ENCODE data around the gene SH3D19. TPM values are rescaled to one million over a fixed set of nuclear protein-coding genes. Genes with fewer than 3 reads are reported as not detected.
A peak's percentile ranks its signal among the peaks of the same experiment; 100 is the strongest.

SH3D19 gene
- total RNA-seq, 1 experiment from 2014 or later: 29.7 TPM

DNA sequence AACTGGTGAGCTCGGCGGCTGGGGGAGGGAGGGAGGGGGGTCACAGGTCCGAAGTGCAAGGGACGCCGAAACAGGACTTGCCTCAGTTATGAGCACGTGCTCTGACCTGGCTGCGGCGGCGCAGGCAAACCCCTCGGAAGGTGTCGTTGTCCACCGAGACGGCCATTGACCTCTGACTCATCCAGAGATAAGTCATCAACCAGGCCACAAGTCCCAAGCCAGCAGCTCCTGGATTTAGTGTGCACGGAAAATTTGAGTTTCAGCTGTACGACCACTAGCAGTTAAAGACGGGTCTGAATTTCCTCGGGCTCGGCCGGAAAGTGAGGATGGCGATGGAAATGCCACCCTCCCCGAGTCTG is 674 bp downstream of the SH3D19 start:
- no peaks in the 10 kb centered on the region for H3K27me3 ChIP-seq (ENCODE audit: insufficient read depth, low read length)
- no peaks in the 10 kb centered on the region; a peak in 1 of 5 replicates for H3K9me3 Mint-ChIP-seq
- no peak overlapping the region for H2BK120ac ChIP-seq (ENCODE audit: low read depth, low read length, poor library complexity, severe bottlenecking)
- no peak overlapping the region for H3T11ph ChIP-seq (ENCODE audit: low read length)
- H3K23ac ChIP-seq (ENCODE audit: insufficient read length, low read depth, low read length): no peak overlapping the region
- H3K4me3 Mint-ChIP-seq: peak overlapping the region; percentile 68 to 90
- no peak overlapping the region for H4K91ac ChIP-seq (ENCODE audit: insufficient read length, low read depth, low read length)
- H3K23me2 ChIP-seq (ENCODE audit: insufficient read length, low read depth, low read length, poor library complexity, severe bottlenecking): peaks cover 7% of the 10 kb centered on the region
- H2BK12ac ChIP-seq (ENCODE audit: insufficient read length, low read depth, low read length): no peak overlapping the region
- H4K5ac ChIP-seq (ENCODE audit: insufficient read length, low read depth, low read length): no peak overlapping the region
- TF ChIP-seq, protein P1, sequence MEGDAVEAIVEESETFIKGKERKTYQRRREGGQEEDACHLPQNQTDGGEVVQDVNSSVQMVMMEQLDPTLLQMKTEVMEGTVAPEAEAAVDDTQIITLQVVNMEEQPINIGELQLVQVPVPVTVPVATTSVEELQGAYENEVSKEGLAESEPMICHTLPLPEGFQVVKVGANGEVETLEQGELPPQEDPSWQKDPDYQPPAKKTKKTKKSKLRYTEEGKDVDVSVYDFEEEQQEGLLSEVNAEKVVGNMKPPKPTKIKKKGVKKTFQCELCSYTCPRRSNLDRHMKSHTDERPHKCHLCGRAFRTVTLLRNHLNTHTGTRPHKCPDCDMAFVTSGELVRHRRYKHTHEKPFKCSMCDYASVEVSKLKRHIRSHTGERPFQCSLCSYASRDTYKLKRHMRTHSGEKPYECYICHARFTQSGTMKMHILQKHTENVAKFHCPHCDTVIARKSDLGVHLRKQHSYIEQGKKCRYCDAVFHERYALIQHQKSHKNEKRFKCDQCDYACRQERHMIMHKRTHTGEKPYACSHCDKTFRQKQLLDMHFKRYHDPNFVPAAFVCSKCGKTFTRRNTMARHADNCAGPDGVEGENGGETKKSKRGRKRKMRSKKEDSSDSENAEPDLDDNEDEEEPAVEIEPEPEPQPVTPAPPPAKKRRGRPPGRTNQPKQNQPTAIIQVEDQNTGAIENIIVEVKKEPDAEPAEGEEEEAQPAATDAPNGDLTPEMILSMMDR (conservative IDR thresholded peaks at IDR 0.05): no peak
- H3K4me2 ChIP-seq (ENCODE audit: insufficient read depth, insufficient read length, low read length): peak overlapping the region; percentile 46
- no peak overlapping the region for H2AK5ac ChIP-seq (ENCODE audit: insufficient read length, low read length)
- H3K4me1 ChIP-seq (ENCODE audit: insufficient read depth, low read length): peaks cover 2% of the 10 kb centered on the region; the same call in 1 of the 2 replicates
- H2BK15ac ChIP-seq (ENCODE audit: low read depth, low read length): no peak overlapping the region
- no peak overlapping the region for H4K8ac ChIP-seq (replicated peaks; ENCODE audit: insufficient read length, low read depth, low read length)
- DNase-seq: peak; percentile 79
- peaks cover 0 to under 1% (median 0%) of the 10 kb centered on the region in 3 experiments; a peak in 2 of 7 replicates for H3K36me3 Mint-ChIP-seq (ENCODE audit: insufficient read depth in 1 of 3, low read depth in 3 of 3)
- peaks cover 36 to 38% of the 10 kb centered on the region in 2 experiments for H3K4me1 Mint-ChIP-seq
- no peak overlapping the region for H2AFZ ChIP-seq (ENCODE audit: low read length)
- peak overlapping the region; percentile 82 for H3K18ac ChIP-seq (ENCODE audit: insufficient read length, low read depth, low read length)
- peak overlapping the region; percentile 45 for H3K27ac ChIP-seq (ENCODE audit: insufficient read length, low read depth, low read length)
- no peak overlapping the region for H2BK5ac ChIP-seq (ENCODE audit: insufficient read length, low read length)
- no peaks in the 10 kb centered on the region for H4K20me1 ChIP-seq (ENCODE audit: control insufficient read depth, insufficient read depth, insufficient read length)
- H3K27me3 Mint-ChIP-seq (ENCODE audit: low read depth): peaks cover 2% of the 10 kb centered on the region
- H3K9ac ChIP-seq (ENCODE audit: extremely low read depth, insufficient read length, low read length): peak overlapping the region; percentile 57
- peaks cover 27% of the 10 kb centered on the region for H3K79me2 ChIP-seq (ENCODE audit: insufficient read depth, low read length)
- H3K4ac ChIP-seq (ENCODE audit: low read depth, low read length): no peak overlapping the region; the same call in 1 of the 2 replicates
- H3K56ac ChIP-seq (ENCODE audit: insufficient read length, low read depth, low read length): no peak overlapping the region
- H3K9me3 ChIP-seq (ENCODE audit: control insufficient read depth, low read depth, low read length): no peaks in the 10 kb centered on the region
- peak overlapping the region; percentile 24 to 90 (median 84) for H3K27ac Mint-ChIP-seq
- H3K79me1 ChIP-seq (ENCODE audit: insufficient read depth, low read depth, low read length, poor library complexity, severe bottlenecking): no peaks in the 10 kb centered on the region
- no CpG with 5 or more reads among the region's 21 CpGs for WGBS (ENCODE audit: extremely low coverage, insufficient read length, low lambda C conversion rate)
- H2BK20ac ChIP-seq (ENCODE audit: low read depth, low read length, poor library complexity, severe bottlenecking): no peak overlapping the region
- H3K14ac ChIP-seq (ENCODE audit: insufficient read depth, low read length): peak overlapping the region; percentile 90

All from H9 (cell line).